ENCODE data around the gene REEP3.
A peak's percentile ranks its signal among the peaks of the same experiment; 100 is the strongest.

REEP3 gene

GRCh38 chr10:63515002-63515763, 6.0 kb upstream of the REEP3 start:
- peak in 1 of 3 donors; percentile 16 for DNase-seq

- DNase-seq, result no peak
These were observed 5.0 kb upstream of the REEP3 start for GRCh38 chr10:63516207-63516606.

- DNase-seq, result no peak
These were observed 2.4 kb upstream of the REEP3 start for GRCh38 chr10:63518690-63519288.

- DNase-seq, result peak; percentile 80 to 93 (median 87)
These were observed 445 bp downstream of the REEP3 start for GRCh38 chr10:63521416-63522276.

- peak in 1 of 3 donors; percentile 29 for DNase-seq
These were observed 1.1 kb downstream of the REEP3 start for GRCh38 chr10:63522277-63522687.

- DNase-seq, result no peak
These were observed 1.8 kb downstream of the REEP3 start for GRCh38 chr10:63522995-63523394.

- DNase-seq, result no peak
These were observed 3.8 kb downstream of the REEP3 start for GRCh38 chr10:63525021-63525420.

GRCh38 chr10:63527401-63527800, 6.2 kb downstream of the REEP3 start:
- no peak for DNase-seq

- DNase-seq, result no peak
These were observed 7.0 kb downstream of the REEP3 start for GRCh38 chr10:63528084-63528744.

GRCh38 chr10:63530409-63530808, 9.2 kb downstream of the REEP3 start:
- no peak for DNase-seq

- no peak for DNase-seq
These were observed 13.5 kb downstream of the REEP3 start for GRCh38 chr10:63534723-63535122.

- no peak for DNase-seq
These were observed 15.5 kb downstream of the REEP3 start for GRCh38 chr10:63536698-63537097.

GRCh38 chr10:63537536-63537935, 16.3 kb downstream of the REEP3 start:
- no peak for DNase-seq

- no peak for DNase-seq
These were observed 18.2 kb downstream of the REEP3 start for GRCh38 chr10:63539377-63539776.

- no peak for DNase-seq
These were observed 18.8 kb downstream of the REEP3 start for GRCh38 chr10:63539994-63540393.

- DNase-seq, result no peak
These were observed 21.8 kb downstream of the REEP3 start for GRCh38 chr10:63542835-63543575.

GRCh38 chr10:63543576-63543962, 22.4 kb downstream of the REEP3 start:
- no peak for DNase-seq

GRCh38 chr10:63544418-63544817, 23.2 kb downstream of the REEP3 start:
- no peak for DNase-seq

GRCh38 chr10:63547628-63548360, 26.6 kb downstream of the REEP3 start:
- DNase-seq, result peak in 2 of 3 donors; percentile 6 to 32

- no peak for DNase-seq
These were observed 27.7 kb downstream of the REEP3 start for GRCh38 chr10:63548860-63549259.

- no peak for DNase-seq
These were observed 28.6 kb downstream of the REEP3 start for GRCh38 chr10:63549810-63550209.

GRCh38 chr10:63553031-63553430, 31.8 kb downstream of the REEP3 start:
- DNase-seq, result no peak

Measured in suppressor macrophage treated with lipopolysaccharide for 1 hour (primary cell).